Thoracic aorta (tissue), 2 donors: Measurements from ENCODE around the gene PSEN1. TPM values are rescaled to one million over a fixed set of nuclear protein-coding genes. Genes with fewer than 3 reads are reported as not detected.

Experiments used
- ATAC-seq: fragments of 150-250 bp; one replicate; pipeline ENCODE4 v1.8.0; 2017; ENCODE audit warnings: low read depth; ENCODE audit not compliant: insufficient number of reproducible peaks, low FRiP score
- DNase-seq: peaks from one replicate; pipeline ENCODE4 v3.0.0-alpha.2; 2020; ENCODE audit warnings: low spot score
- H3K27ac ChIP-seq, 2 donors: fragments of 200-600 bp; sonication (generic); 1 replicate in 1 of 2; 2 replicates in 1 of 2; pipeline ENCODE4 v1.5.1; 2016; ENCODE audit warnings: mild to moderate bottlenecking in 2 of 2, moderate library complexity in 2 of 2
- H3K27me3 ChIP-seq: fragments of 200-600 bp; sonication (generic); replicated peaks from 2 replicates; pipeline ENCODE4 v1.6.0; 2016; ENCODE audit warnings: mild to moderate bottlenecking; ENCODE audit not compliant: insufficient read depth
- H3K36me3 ChIP-seq: fragments of 200-600 bp; sonication (generic); one replicate; pipeline ENCODE4 v1.5.1; 2016
- H3K4me1 ChIP-seq, 2 donors: fragments of 200-600 bp; sonication (generic); 1 replicate in 1 of 2; 2 replicates in 1 of 2; pipeline versions ENCODE4 v1.5.1 to v1.6.0; 2016; ENCODE audit warnings: low read depth in 2 of 2, mild to moderate bottlenecking in 1 of 2; ENCODE audit not compliant: control insufficient read depth in 1 of 2
- H3K4me3 ChIP-seq: fragments of 200-600 bp; sonication (generic); 2 replicates; pipeline ENCODE4 v1.5.1; 2016; ENCODE audit warnings: mild to moderate bottlenecking
- H3K9me3 ChIP-seq: fragments of 200-600 bp; sonication (generic); 2 replicates; pipeline ENCODE4 v1.5.1; 2016
- total RNA-seq, 2 donors: library from RNA; depleted of rRNA; stranded (reverse); fragments of >200 nt; gene quantifications; one replicate each; pipeline versions ENCODE4 v1.1.0 to v1.2.3, GENCODE V29; 2016
- TF ChIP-seq, protein P1 (sequence below): fragments of 200-600 bp; sonication (generic); IDR thresholded peaks from one replicate; pipeline ENCODE4 v1.5.1; 2019; ENCODE audit warnings: antibody characterized with exemption

The PSEN1 gene
- total RNA-seq, 2 donors from 2014 or later, result 35.3 to 47.5 TPM

DNA sequence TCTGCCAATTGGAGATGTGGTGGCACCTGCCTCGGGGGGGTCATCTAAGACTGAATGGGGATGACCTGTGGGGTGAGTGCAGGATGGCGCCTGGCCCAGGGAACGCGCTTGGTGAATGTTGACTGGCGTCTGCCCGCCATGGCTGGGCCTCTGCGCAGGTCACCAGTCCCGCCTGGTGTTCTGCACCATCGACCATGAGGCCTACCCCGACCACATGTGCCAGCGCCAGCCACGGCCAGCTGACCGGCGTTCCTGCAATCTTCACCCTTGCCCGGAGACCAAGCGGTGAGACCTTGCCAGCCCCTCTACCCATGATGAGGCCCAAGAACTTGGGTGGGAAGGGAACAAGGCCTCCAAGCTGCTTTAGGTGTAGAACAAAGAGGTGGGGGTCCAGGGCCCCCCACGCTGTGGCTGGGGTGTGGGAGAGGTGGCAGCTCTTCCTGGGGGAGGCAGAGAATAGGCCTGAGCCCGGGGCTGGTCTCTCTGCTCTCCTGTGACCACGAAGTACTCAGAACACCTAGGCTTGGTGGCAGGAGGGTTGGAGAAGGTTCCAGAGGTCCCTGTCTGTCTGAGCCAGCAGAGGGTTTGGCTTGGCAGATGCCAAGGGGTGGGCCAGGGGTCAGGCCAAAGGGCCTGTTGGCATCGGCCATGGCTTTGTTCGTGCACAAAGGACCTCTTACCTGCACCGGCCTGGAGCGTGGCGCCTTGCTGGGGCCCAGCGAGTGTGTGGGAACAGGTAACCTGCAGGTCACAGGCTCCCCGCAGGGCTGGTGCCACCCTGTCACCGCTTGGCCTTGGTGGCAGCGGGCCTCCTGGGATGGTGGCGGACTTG lies 116.4 kb downstream of the PSEN1 start:
- ATAC-seq (no peak), DNase-seq (no peak)
- Histone ChIP-seq H3K4me3 (no peak overlapping the region), H3K4me1 (no peaks in the 10 kb centered on the region), H3K9me3 (no peaks in the 10 kb centered on the region), H3K36me3 (no peaks in the 10 kb centered on the region), H3K27me3 (no peaks in the 10 kb centered on the region), H3K27ac (no peak overlapping the region)
- TF ChIP-seq, protein P1, sequence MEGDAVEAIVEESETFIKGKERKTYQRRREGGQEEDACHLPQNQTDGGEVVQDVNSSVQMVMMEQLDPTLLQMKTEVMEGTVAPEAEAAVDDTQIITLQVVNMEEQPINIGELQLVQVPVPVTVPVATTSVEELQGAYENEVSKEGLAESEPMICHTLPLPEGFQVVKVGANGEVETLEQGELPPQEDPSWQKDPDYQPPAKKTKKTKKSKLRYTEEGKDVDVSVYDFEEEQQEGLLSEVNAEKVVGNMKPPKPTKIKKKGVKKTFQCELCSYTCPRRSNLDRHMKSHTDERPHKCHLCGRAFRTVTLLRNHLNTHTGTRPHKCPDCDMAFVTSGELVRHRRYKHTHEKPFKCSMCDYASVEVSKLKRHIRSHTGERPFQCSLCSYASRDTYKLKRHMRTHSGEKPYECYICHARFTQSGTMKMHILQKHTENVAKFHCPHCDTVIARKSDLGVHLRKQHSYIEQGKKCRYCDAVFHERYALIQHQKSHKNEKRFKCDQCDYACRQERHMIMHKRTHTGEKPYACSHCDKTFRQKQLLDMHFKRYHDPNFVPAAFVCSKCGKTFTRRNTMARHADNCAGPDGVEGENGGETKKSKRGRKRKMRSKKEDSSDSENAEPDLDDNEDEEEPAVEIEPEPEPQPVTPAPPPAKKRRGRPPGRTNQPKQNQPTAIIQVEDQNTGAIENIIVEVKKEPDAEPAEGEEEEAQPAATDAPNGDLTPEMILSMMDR, result no peak

DNA sequence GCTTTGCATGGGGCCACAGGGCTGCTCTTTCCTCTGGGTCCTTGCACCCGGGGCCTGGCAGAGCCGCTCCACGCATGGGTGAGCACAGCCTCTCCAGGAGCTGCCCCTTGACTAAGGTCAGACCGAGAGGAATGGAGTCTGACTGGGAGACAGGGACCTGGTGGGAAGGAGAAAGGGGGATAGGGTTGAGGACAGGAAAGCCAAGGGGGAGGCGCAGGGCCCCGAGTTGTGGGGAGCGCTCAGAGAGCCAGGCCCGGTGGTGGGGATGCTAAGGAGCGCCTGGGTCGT lies 117.0 kb downstream of the PSEN1 start:
- Histone ChIP-seq H3K4me3 (no peak overlapping the region), H3K4me1 (no peaks in the 10 kb centered on the region), H3K36me3 (no peaks in the 10 kb centered on the region), H3K27me3 (no peaks in the 10 kb centered on the region), H3K9me3 (no peaks in the 10 kb centered on the region), H3K27ac (no peak overlapping the region)
- TF ChIP-seq, protein P1, result no peak
- DNase-seq (no peak), ATAC-seq (no peak)

DNA sequence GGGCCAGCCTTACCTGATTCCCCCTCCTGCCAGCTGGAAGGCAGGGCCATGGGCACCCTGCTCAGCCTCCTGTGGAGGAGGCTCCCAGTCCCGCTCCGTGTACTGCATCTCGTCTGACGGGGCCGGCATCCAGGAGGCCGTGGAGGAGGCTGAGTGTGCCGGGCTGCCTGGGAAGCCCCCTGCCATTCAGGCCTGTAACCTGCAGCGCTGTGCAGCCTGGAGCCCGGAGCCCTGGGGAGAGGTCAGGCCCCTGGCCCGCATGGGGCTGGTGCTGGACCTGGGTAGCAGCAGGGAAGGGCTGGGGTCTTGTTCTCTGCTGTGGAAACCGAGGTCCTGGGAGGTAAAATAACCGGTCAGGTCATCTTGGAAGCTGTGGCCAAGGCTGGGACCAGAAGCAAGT lies 117.4 kb downstream of the PSEN1 start:
- DNase-seq, result no peak
- Histone ChIP-seq H3K9me3 (no peaks in the 10 kb centered on the region), H3K4me1 (no peaks in the 10 kb centered on the region), H3K27me3 (no peaks in the 10 kb centered on the region), H3K4me3 (no peak overlapping the region), H3K36me3 (no peaks in the 10 kb centered on the region), H3K27ac (no peak overlapping the region)
- no peak for ATAC-seq
- TF ChIP-seq, protein P1, result no peak

DNA sequence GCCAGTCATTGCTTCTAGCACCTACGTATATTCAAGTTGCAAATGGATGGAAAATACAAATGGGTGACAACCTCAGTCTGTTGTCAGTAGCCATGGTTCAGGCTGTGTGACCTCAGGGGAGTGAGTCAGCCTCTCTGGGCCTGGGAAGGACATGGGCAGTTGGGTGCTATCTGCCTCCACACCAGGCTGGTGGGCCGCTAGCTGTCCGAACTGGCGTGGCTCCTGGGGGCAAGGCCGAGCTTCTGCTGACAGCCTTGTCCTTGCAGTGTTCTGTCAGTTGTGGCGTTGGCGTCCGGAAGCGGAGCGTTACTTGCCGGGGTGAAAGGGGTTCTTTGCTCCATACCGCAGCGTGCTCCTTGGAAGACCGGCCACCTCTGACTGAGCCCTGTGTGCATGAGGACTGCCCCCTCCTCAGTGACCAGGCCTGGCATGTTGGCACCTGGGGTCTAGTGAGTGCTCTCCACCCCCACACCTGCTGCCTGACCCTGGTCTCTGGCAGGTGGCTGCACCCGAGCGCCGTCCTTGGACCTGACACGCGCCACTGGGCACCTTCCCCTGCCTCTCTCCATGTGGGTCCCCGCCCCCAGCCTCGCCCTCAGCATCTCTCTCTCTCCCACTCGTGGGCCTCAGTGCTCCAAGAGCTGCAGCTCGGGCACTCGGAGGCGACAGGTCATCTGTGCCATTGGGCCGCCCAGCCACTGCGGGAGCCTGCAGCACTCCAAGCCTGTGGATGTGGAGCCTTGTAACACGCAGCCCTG lies 118.1 kb downstream of the PSEN1 start:
- no peaks in the 10 kb centered on the region for H3K27me3 ChIP-seq
- DNase-seq (no peak), ATAC-seq (no peak)
- no peak overlapping the region for H3K4me3 ChIP-seq
- H3K9me3 ChIP-seq, result no peaks in the 10 kb centered on the region
- TF ChIP-seq, protein P1, result no peak
- H3K27ac ChIP-seq, result no peak overlapping the region
- H3K36me3 ChIP-seq, result no peaks in the 10 kb centered on the region
- no peaks in the 10 kb centered on the region for H3K4me1 ChIP-seq

DNA sequence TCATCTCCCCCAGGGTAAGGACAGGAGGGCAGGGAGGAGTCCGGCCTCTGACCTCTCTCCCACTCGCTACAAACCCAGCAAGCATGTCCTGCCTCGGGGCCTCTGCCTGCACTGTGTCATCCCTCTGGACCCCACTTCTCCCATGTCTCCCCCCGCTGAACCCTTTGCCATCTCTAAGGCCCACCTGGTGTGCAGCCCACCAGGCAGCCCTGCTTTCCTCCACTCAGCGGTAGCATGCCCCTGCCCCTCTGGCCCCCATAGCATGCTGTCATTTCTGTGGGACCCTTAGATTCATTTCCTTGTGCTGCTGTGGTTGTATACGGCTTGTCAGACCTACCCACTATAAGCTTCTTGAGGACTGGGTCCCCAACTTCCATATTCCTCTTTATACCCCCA lies 118.7 kb downstream of the PSEN1 start:
- no peak for ATAC-seq
- H3K4me1 ChIP-seq, result no peaks in the 10 kb centered on the region
- no peaks in the 10 kb centered on the region for H3K9me3 ChIP-seq
- H3K4me3 ChIP-seq, result no peak overlapping the region
- no peaks in the 10 kb centered on the region for H3K27me3 ChIP-seq
- TF ChIP-seq, protein P1, result no peak
- no peak for DNase-seq
- H3K27ac ChIP-seq, result no peak overlapping the region
- H3K36me3 ChIP-seq, result no peaks in the 10 kb centered on the region
